Esophagus (tissue), 2 donors: ENCODE data around the gene COL4A2. TPM values are rescaled to one million over a fixed set of nuclear protein-coding genes. Genes with fewer than 3 reads are reported as not detected.

Experiments
- H3K27ac ChIP-seq, 2 donors: one replicate each; pipeline ENCODE4 v1.5.1; 2013; ENCODE audit warnings: low read depth in 2 of 2, mild to moderate bottlenecking in 2 of 2, inconsistent platforms in 1 of 2, low read length in 1 of 2, moderate library complexity in 1 of 2
- H3K27me3 ChIP-seq, 2 donors: one replicate each; pipeline ENCODE4 v1.6.1; 2013; ENCODE audit warnings: low read length in 2 of 2, control low read depth in 1 of 2, mild to moderate bottlenecking in 1 of 2; ENCODE audit not compliant: insufficient read depth in 2 of 2, control insufficient read depth in 1 of 2
- H3K36me3 ChIP-seq, 2 donors: one replicate each; pipeline ENCODE4 v1.6.1; 2013; ENCODE audit warnings: low read length in 1 of 2; ENCODE audit not compliant: control insufficient read depth in 2 of 2, insufficient read depth in 2 of 2
- H3K4me1 ChIP-seq, 2 donors: one replicate each; pipeline ENCODE4 v1.6.1; 2013; ENCODE audit warnings: low read length in 1 of 2; ENCODE audit not compliant: control insufficient read depth in 2 of 2, insufficient read depth in 2 of 2
- H3K4me3 ChIP-seq, 2 donors: one replicate each; pipeline ENCODE4 v1.5.1; 2013; ENCODE audit warnings: low read length in 2 of 2, mild to moderate bottlenecking in 2 of 2, low read depth in 1 of 2, moderate library complexity in 1 of 2
- H3K9me3 ChIP-seq, 2 donors: one replicate each; pipeline ENCODE4 v1.6.1; 2013; ENCODE audit warnings: mild to moderate bottlenecking in 2 of 2, low read depth in 1 of 2, low read length in 1 of 2, moderate library complexity in 1 of 2; ENCODE audit not compliant: control insufficient read depth in 2 of 2, insufficient read depth in 1 of 2
- WGBS, 2 donors: extraction: QIAGEN DNeasy Blood & Tissue Kit; methylation state at CpG; one replicate each; pipeline ENCODE4 v1.1.7; 2013; 5-methylcytosine and 5-hydroxymethylcytosine counted together
- polyA plus RNA-seq, 2 donors: library from polyadenylated mRNA; stranded (reverse); fragments of 200-250 nt; gene quantifications; one replicate each; pipeline ENCODE4 v1.2.3, GENCODE V29; 2013
- donor health status: healthy with polysubstance abuse.
- donor health status: Bipolar disorder and iron deficiency.

COL4A2 gene
- polyA plus RNA-seq, 2 donors: 25.3 to 39.2 TPM

DNA sequence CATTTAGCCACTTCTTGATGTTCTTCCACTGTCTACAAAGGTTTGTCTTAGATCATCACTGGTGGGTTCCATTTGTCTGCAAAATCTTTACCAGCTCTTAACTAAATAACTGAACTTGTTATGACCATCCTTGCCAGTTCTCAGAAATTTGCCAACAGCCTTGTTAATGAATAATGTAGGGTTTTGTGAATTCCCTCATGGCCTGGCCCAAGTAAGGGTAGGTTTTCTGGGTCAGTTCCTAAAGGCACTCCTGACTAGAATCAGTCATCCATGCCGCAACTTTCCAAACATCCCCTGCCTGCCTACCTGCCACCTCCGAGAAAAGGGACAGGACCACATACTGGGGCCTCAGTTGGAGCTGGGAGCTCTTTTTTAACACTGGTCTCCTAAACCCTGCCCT, 4.1 kb upstream of the COL4A2 start:
- peak overlapping the region in 1 of 2 donors; percentile 43 for H3K27ac ChIP-seq
- no peaks in the 10 kb centered on the region for H3K36me3 ChIP-seq
- H3K4me3 ChIP-seq: no peak overlapping the region
- WGBS, 2 donors: 90 to 95% methylated on average over 2 of the region's 2 CpGs
- H3K27me3 ChIP-seq: peaks cover 0 to 10% of the 10 kb centered on the region in 2 donors
- H3K4me1 ChIP-seq: peaks cover 0 to 6% of the 10 kb centered on the region in 2 donors
- no peaks in the 10 kb centered on the region for H3K9me3 ChIP-seq

- peaks cover 0 to 8% of the 10 kb centered on the region in 2 donors for H3K4me1 ChIP-seq
- peaks cover 0 to 13% of the 10 kb centered on the region in 2 donors for H3K27me3 ChIP-seq
- H3K27ac ChIP-seq: peak overlapping the region in 1 of 2 donors; percentile 76
- no peak overlapping the region for H3K4me3 ChIP-seq
- H3K36me3 ChIP-seq: no peaks in the 10 kb centered on the region
- WGBS, 2 donors: 71 to 75% methylated on average over 7 of the region's 7 CpGs
- H3K9me3 ChIP-seq: no peaks in the 10 kb centered on the region
These were observed 3.4 kb upstream of the COL4A2 start for GRCh38 chr13:110303644-110304043.

GRCh38 chr13:110304256-110304655, 2.8 kb upstream of the COL4A2 start:
- no peaks in the 10 kb centered on the region for H3K36me3 ChIP-seq
- H3K4me1 ChIP-seq: peaks cover 0 to 8% of the 10 kb centered on the region in 2 donors
- H3K9me3 ChIP-seq: no peaks in the 10 kb centered on the region
- no peak overlapping the region for H3K4me3 ChIP-seq
- 43 to 56% methylated on average over 4 of the region's 4 CpGs for WGBS, 2 donors
- H3K27ac ChIP-seq: no peak overlapping the region
- peaks cover 0 to 13% of the 10 kb centered on the region in 2 donors for H3K27me3 ChIP-seq

GRCh38 chr13:110305001-110305400, 2.1 kb upstream of the COL4A2 start:
- Histone ChIP-seq H3K9me3 (no peaks in the 10 kb centered on the region), H3K27me3 (peaks cover 0 to 13% of the 10 kb centered on the region in 2 donors), H3K27ac (no peak overlapping the region), H3K36me3 (no peaks in the 10 kb centered on the region), H3K4me1 (peaks cover 0 to 8% of the 10 kb centered on the region in 2 donors), H3K4me3 (peak overlapping the region in 1 of 2 donors; percentile 16)
- 54 to 55% methylated on average over 4 of the region's 4 CpGs for WGBS, 2 donors

DNA sequence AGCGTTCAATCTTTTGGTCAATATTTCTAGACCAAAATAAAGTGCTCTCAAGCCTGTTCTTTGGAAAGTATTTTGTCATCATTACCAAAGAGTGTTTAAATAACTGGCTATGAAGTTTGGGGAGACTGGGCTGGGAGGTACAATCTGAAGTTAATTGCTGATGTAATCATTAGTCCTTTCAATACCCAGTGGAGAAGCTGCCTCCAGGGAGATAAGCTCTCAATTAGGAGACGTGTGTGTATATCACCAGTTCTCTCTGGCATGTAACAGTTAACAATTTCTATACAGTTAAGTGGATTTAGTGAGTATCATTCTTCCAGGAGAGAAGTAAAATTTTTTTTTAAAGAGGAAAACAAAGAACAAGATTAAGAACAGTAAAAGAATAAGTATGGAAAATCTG, 1.5 kb upstream of the COL4A2 start:
- no peaks in the 10 kb centered on the region for H3K36me3 ChIP-seq
- H3K4me3 ChIP-seq: peak overlapping the region in 1 of 2 donors; percentile 59
- WGBS, 2 donors: 36 to 44% methylated on average over 2 of the region's 2 CpGs
- peaks cover 0 to 8% of the 10 kb centered on the region in 2 donors for H3K4me1 ChIP-seq
- peaks cover 0 to 13% of the 10 kb centered on the region in 2 donors for H3K27me3 ChIP-seq
- H3K9me3 ChIP-seq: no peaks in the 10 kb centered on the region
- no peak overlapping the region for H3K27ac ChIP-seq

GRCh38 chr13:110305949-110306339, 1.1 kb upstream of the COL4A2 start:
- WGBS, 2 donors: 14 to 20% methylated on average over 6 of the region's 6 CpGs
- Histone ChIP-seq H3K4me3 (peak overlapping the region; percentile 59 to 62), H3K9me3 (no peaks in the 10 kb centered on the region), H3K36me3 (no peaks in the 10 kb centered on the region), H3K4me1 (peaks cover 0 to 8% of the 10 kb centered on the region in 2 donors), H3K27ac (peak overlapping the region; percentile 76 to 86), H3K27me3 (peaks cover 0 to 13% of the 10 kb centered on the region in 2 donors)

DNA sequence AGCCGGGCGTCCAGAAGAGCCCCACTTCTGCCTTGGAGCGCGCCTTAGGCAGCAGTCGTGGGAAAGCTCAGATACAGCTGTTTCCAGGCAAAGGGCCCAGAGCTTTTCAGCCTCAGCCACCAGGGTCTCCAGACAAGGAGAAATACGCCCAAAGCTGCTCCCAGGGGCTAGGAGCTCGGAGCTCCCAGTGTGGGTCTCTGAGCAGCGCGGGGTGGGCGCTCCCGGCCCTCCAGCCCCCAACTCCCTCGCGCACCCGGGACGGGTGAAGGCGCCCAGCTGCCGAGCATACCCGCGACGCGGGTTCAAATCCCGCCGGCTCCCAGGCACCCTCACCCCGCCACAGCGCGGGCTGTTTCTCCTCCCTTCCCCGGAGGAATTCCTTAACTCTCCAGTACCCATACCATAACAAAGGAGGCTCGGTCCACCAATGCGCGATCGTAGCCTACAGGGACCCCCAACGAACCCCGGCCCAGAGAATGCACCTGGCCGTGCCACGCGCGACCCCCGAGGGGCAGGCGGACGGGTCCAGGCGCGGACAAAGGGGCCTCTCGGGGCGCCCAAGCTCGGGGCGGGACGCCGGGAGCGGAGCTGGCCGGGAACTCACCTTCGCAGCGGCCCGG, 634 bp upstream of the COL4A2 start:
- peaks cover 0 to 13% of the 10 kb centered on the region in 2 donors for H3K27me3 ChIP-seq
- no peaks in the 10 kb centered on the region for H3K36me3 ChIP-seq
- peaks cover 0 to 11% of the 10 kb centered on the region in 2 donors for H3K4me1 ChIP-seq
- WGBS, 2 donors: 5 to 6% methylated on average over 50 to 53 of the region's 53 CpGs
- H3K9me3 ChIP-seq: no peaks in the 10 kb centered on the region
- H3K4me3 ChIP-seq: peak overlapping the region; percentile 59 to 62
- H3K27ac ChIP-seq: peak overlapping the region; percentile 76 to 86

DNA sequence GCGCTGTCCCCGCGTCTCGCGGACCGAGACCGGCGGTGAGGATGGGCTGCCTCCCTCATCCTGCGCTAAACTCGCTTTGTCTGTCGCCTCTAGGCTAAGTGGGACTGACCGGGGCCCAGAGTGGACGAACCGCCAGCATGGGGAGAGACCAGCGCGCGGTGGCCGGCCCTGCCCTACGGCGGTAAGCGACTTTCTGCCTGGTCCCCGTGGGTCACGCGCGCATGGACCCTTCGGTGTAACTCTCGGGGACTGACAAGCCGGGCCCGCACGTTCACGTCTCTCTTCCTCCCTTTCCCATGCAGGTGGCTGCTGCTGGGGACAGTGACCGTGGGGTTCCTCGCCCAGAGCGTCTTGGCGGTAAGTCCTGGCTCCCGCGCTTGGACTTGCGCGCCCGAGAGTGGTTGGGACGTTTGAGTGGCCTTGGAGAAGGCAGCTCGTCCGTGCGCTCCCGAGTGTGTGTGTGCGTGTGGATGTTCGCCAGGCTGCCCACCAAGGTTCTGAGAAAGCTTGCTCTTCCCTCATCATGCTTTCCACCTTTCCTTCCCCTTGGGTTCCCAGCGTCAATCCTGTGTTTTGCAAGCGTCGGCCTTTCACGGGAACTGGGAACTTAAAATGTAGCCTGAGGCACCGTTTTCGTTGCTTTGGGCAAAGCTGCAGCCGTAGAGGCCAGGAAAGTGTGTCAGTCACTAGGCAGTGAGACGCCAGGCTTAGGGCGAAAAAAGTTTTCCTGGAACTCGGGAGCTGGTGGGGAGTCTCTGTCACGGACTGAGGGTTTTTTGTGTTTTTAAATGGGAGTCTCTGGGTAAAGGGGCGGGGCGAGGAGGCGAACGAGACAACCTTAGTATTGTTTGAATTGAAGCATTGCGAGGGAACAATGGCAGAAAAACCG, 927 bp downstream of the COL4A2 start:
- Histone ChIP-seq H3K4me1 (peaks cover 0 to 11% of the 10 kb centered on the region in 2 donors), H3K27me3 (peaks cover 0 to 13% of the 10 kb centered on the region in 2 donors), H3K27ac (peak overlapping the region; percentile 76 to 79), H3K36me3 (no peaks in the 10 kb centered on the region), H3K4me3 (peak overlapping the region; percentile 59 to 62), H3K9me3 (no peaks in the 10 kb centered on the region)
- WGBS, 2 donors: 2 to 3% methylated on average over 64 of the region's 64 CpGs

DNA sequence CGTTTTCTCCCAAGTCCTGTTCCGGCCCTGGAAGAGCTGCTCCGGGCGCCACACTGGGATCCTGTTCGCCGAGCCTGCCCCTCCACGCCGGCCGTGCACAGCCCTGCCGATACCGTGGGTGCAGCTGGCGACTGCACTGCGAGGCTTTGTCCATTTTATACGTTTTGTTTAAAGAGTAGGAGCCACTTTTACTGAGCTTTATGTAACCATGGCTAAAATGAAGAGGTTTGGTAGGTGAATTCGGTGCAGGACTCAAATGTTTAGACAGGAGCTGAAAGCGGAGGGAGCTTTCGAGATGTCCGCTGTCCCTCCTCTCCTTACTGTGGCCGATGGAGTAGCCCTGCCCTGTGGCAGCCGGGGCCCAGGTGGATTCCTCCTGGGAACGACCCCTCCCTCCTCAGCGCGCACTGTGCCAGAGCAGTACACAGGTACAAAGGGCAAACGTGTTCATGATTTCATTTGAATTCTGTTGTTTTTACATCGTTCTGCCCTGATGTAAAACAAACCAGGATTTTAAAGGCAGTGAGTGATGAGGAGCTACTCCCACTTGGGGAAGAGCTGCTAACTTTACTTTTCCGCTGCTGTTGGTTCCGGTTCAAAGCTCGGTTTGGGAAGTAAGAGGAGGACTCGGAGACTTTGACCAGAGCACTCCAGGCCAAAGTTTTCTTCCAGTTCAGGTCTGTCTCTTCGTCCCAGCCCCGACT, 1.7 kb downstream of the COL4A2 start:
- peaks cover 0 to 13% of the 10 kb centered on the region in 2 donors for H3K27me3 ChIP-seq
- H3K4me1 ChIP-seq: peaks cover 0 to 11% of the 10 kb centered on the region in 2 donors
- H3K36me3 ChIP-seq: no peaks in the 10 kb centered on the region
- H3K27ac ChIP-seq: peak overlapping the region; percentile 76 to 79
- H3K9me3 ChIP-seq: no peaks in the 10 kb centered on the region
- H3K4me3 ChIP-seq: peak overlapping the region; percentile 59 to 62
- WGBS, 2 donors: 6 to 9% methylated on average over 31 of the region's 31 CpGs
